Memory B cell (primary cell): ENCODE measurements around the gene MZB1.
A peak's percentile ranks its signal among the peaks of the same experiment; 100 is the strongest.

Source experiments
- ATAC-seq: fragments of 150-1000 bp; cut with Tn5 transposase; 2 replicates; pipeline ENCODE4 v1.10.0; 2021; ENCODE audit warnings: low read depth, mild to moderate bottlenecking, moderate library complexity
- DNase-seq, 2 donors: peaks; one replicate each; pipeline ENCODE4 v3.0.0; 2022; ENCODE audit warnings: low spot score in 2 of 2
- H3K27ac Mint-ChIP-seq: one replicate; pipeline ENCODE4 v1.8.0; 2022; ENCODE audit warnings: mild to moderate bottlenecking, moderate library complexity, mixed read lengths
- H3K27me3 Mint-ChIP-seq: one replicate; pipeline ENCODE4 v1.8.0; 2022; ENCODE audit warnings: mixed read lengths
- H3K36me3 Mint-ChIP-seq: one replicate; pipeline ENCODE4 v1.8.0; 2022; ENCODE audit warnings: mild to moderate bottlenecking, mixed read lengths
- H3K4me1 Mint-ChIP-seq: one replicate; pipeline ENCODE4 v1.8.0; 2022; ENCODE audit warnings: mixed read lengths
- H3K4me3 Mint-ChIP-seq: one replicate; pipeline ENCODE4 v1.8.0; 2022; ENCODE audit warnings: mild to moderate bottlenecking, moderate library complexity, mixed read lengths
- H3K9me3 Mint-ChIP-seq: one replicate; pipeline ENCODE4 v1.8.0; 2022; ENCODE audit warnings: mixed read lengths

Gene MZB1

GRCh38 chr5:139389701-139390638, at the start of gene MZB1:
MZB1 (minus strand) TSS chr5:139389913; CDS start chr5:139389856, 57 bp downstream.
- H3K4me1 Mint-ChIP-seq = peaks cover 49% of the 10 kb centered on the region
- peak; percentile 66 to 74 for DNase-seq

GRCh38 chr5:139439013-139439903, 49.5 kb upstream of the MZB1 start, which contains the start of gene DNAJC18:
DNAJC18 (minus strand) TSS chr5:139439525; CDS start chr5:139439445, 80 bp downstream.
- ATAC-seq = peak; percentile 90

More at GRCh38 chr5:139389701-139390638, at the start of gene MZB1:
- Mint-ChIP-seq H3K36me3 (peaks cover 1% of the 10 kb centered on the region), H3K27ac (peak within 1 kb of the TSS; percentile 91), H3K4me3 (peak within 1 kb of the TSS; percentile 90), H3K27me3 (no peaks in the 10 kb centered on the region), H3K9me3 (no peaks in the 10 kb centered on the region)
- ATAC-seq = peak; percentile 66

GRCh38 chr5:139438707-139439012, 48.9 kb upstream of the MZB1 start:
- Mint-ChIP-seq H3K9me3 (no peaks in the 10 kb centered on the region), H3K36me3 (peaks cover 7% of the 10 kb centered on the region), H3K4me1 (peaks cover 18% of the 10 kb centered on the region), H3K4me3 (peak overlapping the region; percentile 99), H3K27me3 (no peaks in the 10 kb centered on the region), H3K27ac (peak overlapping the region; percentile 99)
- DNase-seq (no peak), ATAC-seq (no peak)

More at GRCh38 chr5:139439013-139439903, 49.5 kb upstream of the MZB1 start, which contains the start of gene DNAJC18:
- DNase-seq = peak; percentile 81 to 87
- no peaks in the 10 kb centered on the region for H3K9me3 Mint-ChIP-seq
- peaks cover 7% of the 10 kb centered on the region for H3K36me3 Mint-ChIP-seq
- H3K4me1 Mint-ChIP-seq = peaks cover 18% of the 10 kb centered on the region
- H3K4me3 Mint-ChIP-seq = peak within 1 kb of the TSS; percentile 99
- peak within 1 kb of the TSS; percentile 99 for H3K27ac Mint-ChIP-seq
- H3K27me3 Mint-ChIP-seq = no peaks in the 10 kb centered on the region

GRCh38 chr5:139435676-139436075, 46.0 kb upstream of the MZB1 start:
- ATAC-seq (no peak), DNase-seq (no peak)
- Mint-ChIP-seq H3K27ac (no peak overlapping the region), H3K9me3 (no peaks in the 10 kb centered on the region), H3K27me3 (no peaks in the 10 kb centered on the region), H3K36me3 (peaks cover 7% of the 10 kb centered on the region), H3K4me3 (no peak overlapping the region), H3K4me1 (peaks cover 15% of the 10 kb centered on the region)

- DNase-seq (no peak), ATAC-seq (no peak)
Observed at GRCh38 chr5:139431706-139432105, 42.0 kb upstream of the MZB1 start.

GRCh38 chr5:139430015-139430414, 40.3 kb upstream of the MZB1 start:
- H3K4me3 Mint-ChIP-seq = no peak overlapping the region
- no peaks in the 10 kb centered on the region for H3K9me3 Mint-ChIP-seq
- H3K27ac Mint-ChIP-seq = no peak overlapping the region
- ATAC-seq (no peak), DNase-seq (no peak)
- H3K27me3 Mint-ChIP-seq = no peaks in the 10 kb centered on the region
- H3K36me3 Mint-ChIP-seq = peaks cover 7% of the 10 kb centered on the region
- no peaks in the 10 kb centered on the region for H3K4me1 Mint-ChIP-seq

More at GRCh38 chr5:139431706-139432105, 42.0 kb upstream of the MZB1 start:
- Mint-ChIP-seq H3K27me3 (no peaks in the 10 kb centered on the region), H3K4me1 (no peaks in the 10 kb centered on the region), H3K9me3 (no peaks in the 10 kb centered on the region), H3K4me3 (no peak overlapping the region), H3K36me3 (peaks cover 4% of the 10 kb centered on the region), H3K27ac (no peak overlapping the region)

- no peak for ATAC-seq
- Mint-ChIP-seq H3K27ac (no peak overlapping the region), H3K4me3 (no peak overlapping the region), H3K36me3 (peaks cover 10% of the 10 kb centered on the region), H3K9me3 (no peaks in the 10 kb centered on the region), H3K27me3 (no peaks in the 10 kb centered on the region), H3K4me1 (peaks cover 4% of the 10 kb centered on the region)
- no peak for DNase-seq
Observed at GRCh38 chr5:139426203-139426885, 36.6 kb upstream of the MZB1 start.

- ATAC-seq = no peak
- no peaks in the 10 kb centered on the region for H3K9me3 Mint-ChIP-seq
- no peak overlapping the region for H3K4me3 Mint-ChIP-seq
- H3K4me1 Mint-ChIP-seq = peaks cover 4% of the 10 kb centered on the region
- H3K27me3 Mint-ChIP-seq = no peaks in the 10 kb centered on the region
- H3K36me3 Mint-ChIP-seq = peaks cover 11% of the 10 kb centered on the region
- H3K27ac Mint-ChIP-seq = no peak overlapping the region
- no peak for DNase-seq
Observed at GRCh38 chr5:139425497-139425896, 35.8 kb upstream of the MZB1 start.

GRCh38 chr5:139422307-139422893, 32.7 kb upstream of the MZB1 start:
- peak; percentile 42 to 62 for DNase-seq
- H3K27ac Mint-ChIP-seq = no peak overlapping the region

GRCh38 chr5:139419226-139420192, 29.8 kb upstream of the MZB1 start:
- DNase-seq = no peak

More at GRCh38 chr5:139422307-139422893, 32.7 kb upstream of the MZB1 start:
- Mint-ChIP-seq H3K27me3 (no peaks in the 10 kb centered on the region), H3K4me1 (peaks cover 4% of the 10 kb centered on the region), H3K9me3 (no peaks in the 10 kb centered on the region), H3K4me3 (no peak overlapping the region), H3K36me3 (peaks cover 23% of the 10 kb centered on the region)
- peak; percentile 98 for ATAC-seq

GRCh38 chr5:139418793-139419192, 29.1 kb upstream of the MZB1 start:
- peaks cover 18% of the 10 kb centered on the region for H3K36me3 Mint-ChIP-seq
- no peak overlapping the region for H3K27ac Mint-ChIP-seq
- DNase-seq = no peak
- H3K27me3 Mint-ChIP-seq = no peaks in the 10 kb centered on the region
- peaks cover 4% of the 10 kb centered on the region for H3K4me1 Mint-ChIP-seq
- no peak overlapping the region for H3K4me3 Mint-ChIP-seq
- ATAC-seq = no peak
- no peaks in the 10 kb centered on the region for H3K9me3 Mint-ChIP-seq

More at GRCh38 chr5:139419226-139420192, 29.8 kb upstream of the MZB1 start:
- Mint-ChIP-seq H3K27me3 (no peaks in the 10 kb centered on the region), H3K27ac (peak overlapping the region; percentile 42), H3K9me3 (no peaks in the 10 kb centered on the region), H3K36me3 (peaks cover 18% of the 10 kb centered on the region), H3K4me3 (no peak overlapping the region), H3K4me1 (peaks cover 4% of the 10 kb centered on the region)
- no peak for ATAC-seq

GRCh38 chr5:139417214-139417613, 27.5 kb upstream of the MZB1 start:
- H3K4me3 Mint-ChIP-seq = no peak overlapping the region
- H3K27ac Mint-ChIP-seq = no peak overlapping the region
- no peaks in the 10 kb centered on the region for H3K27me3 Mint-ChIP-seq
- ATAC-seq (no peak), DNase-seq (no peak)
- peaks cover under 1% of the 10 kb centered on the region for H3K4me1 Mint-ChIP-seq
- no peaks in the 10 kb centered on the region for H3K9me3 Mint-ChIP-seq
- peaks cover 15% of the 10 kb centered on the region for H3K36me3 Mint-ChIP-seq
